Activated CD4-positive, alpha-beta T cell treated with anti-CD3 and anti-CD28 coated beads, Interleukin-2, amount 10 ng/mL, durations not matched to agents 7 days and 5 days (primary cell): Measurements from ENCODE around the gene ACOT12. TPM values are rescaled to one million over a fixed set of nuclear protein-coding genes. Genes with fewer than 3 reads are reported as not detected.

Source experiments
- CTCF ChIA-PET: fragments of 350-600 bp; sonication (Branson Sonifier 250); formaldehyde crosslinking; loops from one replicate; lab custom pipeline; 2021; ENCODE audit warnings: antibody characterized with exemption; lab: Charles Lee
- POLR2A ChIA-PET: fragments of 350-600 bp; sonication (Branson Sonifier 250); formaldehyde crosslinking; loops from one replicate; lab custom pipeline; 2021; ENCODE audit warnings: antibody characterized with exemption; lab: Charles Lee
- DNase-seq: peaks from one replicate; pipeline ENCODE4 v3.0.0-alpha.2; 2020
- H3K27ac Mint-ChIP-seq: one replicate; pipeline ENCODE4 v1.8.0; 2021; ENCODE audit warnings: mild to moderate bottlenecking, moderate library complexity, mixed read lengths
- H3K27me3 Mint-ChIP-seq: one replicate; pipeline ENCODE4 v1.8.0; 2021; ENCODE audit warnings: mixed read lengths
- H3K36me3 Mint-ChIP-seq: one replicate; pipeline ENCODE4 v1.8.0; 2021; ENCODE audit warnings: low read depth, mixed read lengths
- H3K4me1 Mint-ChIP-seq: one replicate; pipeline ENCODE4 v1.8.0; 2021; ENCODE audit warnings: mixed read lengths
- H3K4me3 Mint-ChIP-seq: one replicate; pipeline ENCODE4 v1.8.0; 2021; ENCODE audit warnings: mild to moderate bottlenecking, moderate library complexity, mixed read lengths
- H3K9me3 Mint-ChIP-seq: one replicate; pipeline ENCODE4 v1.8.0; 2021; ENCODE audit warnings: mixed read lengths
- total RNA-seq, 2 experiments: library from RNA; stranded (reverse); gene quantifications; one replicate each; pipeline ENCODE4 v1.2.3, GENCODE V29; 2021

The ACOT12 gene
- total RNA-seq, 2 experiments from 2014 or later = not detected

- Mint-ChIP-seq H3K4me3 (no peak overlapping the region), H3K9me3 (no peaks in the 10 kb centered on the region), H3K4me1 (no peaks in the 10 kb centered on the region), H3K27ac (no peak overlapping the region), H3K36me3 (no peaks in the 10 kb centered on the region), H3K27me3 (peaks cover 2% of the 10 kb centered on the region)
- CTCF ChIA-PET = no interaction called here
- DNase-seq = no peak
- POLR2A ChIA-PET = no interaction called here
Measured at GRCh38 chr5:81326554-81326953, 67.4 kb downstream of the ACOT12 start.

GRCh38 chr5:81317536-81317935 is 76.4 kb downstream of the ACOT12 start:
- CTCF ChIA-PET = no interaction called here
- H3K36me3 Mint-ChIP-seq = peaks cover 10% of the 10 kb centered on the region
- no peak overlapping the region for H3K4me3 Mint-ChIP-seq
- peaks cover 2% of the 10 kb centered on the region for H3K9me3 Mint-ChIP-seq
- POLR2A ChIA-PET = no interaction called here
- H3K27me3 Mint-ChIP-seq = no peaks in the 10 kb centered on the region
- no peaks in the 10 kb centered on the region for H3K4me1 Mint-ChIP-seq
- DNase-seq = no peak
- no peak overlapping the region for H3K27ac Mint-ChIP-seq

GRCh38 chr5:81316571-81316970 is 77.4 kb downstream of the ACOT12 start:
- Mint-ChIP-seq H3K4me3 (no peak overlapping the region), H3K4me1 (no peaks in the 10 kb centered on the region), H3K36me3 (peaks cover 15% of the 10 kb centered on the region), H3K9me3 (peaks cover 2% of the 10 kb centered on the region), H3K27ac (no peak overlapping the region), H3K27me3 (no peaks in the 10 kb centered on the region)
- ChIA-PET CTCF (interaction anchor here (0.7 kb wide), 1 partner anchor 13 kb away, joined by 3 read pairs; no protein-coding TSS in a partner anchor), POLR2A (no interaction called here)
- no peak for DNase-seq

- Mint-ChIP-seq H3K36me3 (peaks cover 20% of the 10 kb centered on the region), H3K27me3 (no peaks in the 10 kb centered on the region), H3K4me3 (no peak overlapping the region), H3K4me1 (no peaks in the 10 kb centered on the region), H3K9me3 (peaks cover 2% of the 10 kb centered on the region), H3K27ac (no peak overlapping the region)
- DNase-seq = no peak
- POLR2A ChIA-PET = no interaction called here
- CTCF ChIA-PET = interaction anchor here (0.7 to 3.2 kb wide), 2 partner anchors 13 to 16 kb away, joined by 3 to 10 read pairs; no protein-coding TSS in a partner anchor
Measured at GRCh38 chr5:81315830-81316229, 78.1 kb downstream of the ACOT12 start.

- Mint-ChIP-seq H3K27me3 (no peaks in the 10 kb centered on the region), H3K4me1 (no peaks in the 10 kb centered on the region), H3K36me3 (peaks cover 22% of the 10 kb centered on the region), H3K9me3 (peaks cover 2% of the 10 kb centered on the region), H3K27ac (no peak overlapping the region), H3K4me3 (no peak overlapping the region)
- POLR2A ChIA-PET = no interaction called here
- DNase-seq = no peak
- CTCF ChIA-PET = interaction anchor here (0.6 to 3.2 kb wide), 3 partner anchors 13 to 18 kb away, joined by 6 to 10 read pairs (median 7); partner anchors contain the start of gene ZCCHC9
Measured at GRCh38 chr5:81315336-81315735, 78.6 kb downstream of the ACOT12 start.

- CTCF ChIA-PET = interaction anchor here (0.6 to 3.2 kb wide), 3 partner anchors 13 to 19 kb away, joined by 6 to 10 read pairs (median 7); partner anchors contain the start of gene ZCCHC9
- H3K4me3 Mint-ChIP-seq = no peak overlapping the region
- POLR2A ChIA-PET = no interaction called here
- no peak overlapping the region for H3K27ac Mint-ChIP-seq
- H3K36me3 Mint-ChIP-seq = peaks cover 24% of the 10 kb centered on the region
- H3K4me1 Mint-ChIP-seq = no peaks in the 10 kb centered on the region
- H3K27me3 Mint-ChIP-seq = no peaks in the 10 kb centered on the region
- no peak for DNase-seq
- peaks cover 2% of the 10 kb centered on the region for H3K9me3 Mint-ChIP-seq
Measured at GRCh38 chr5:81314581-81314980, 79.4 kb downstream of the ACOT12 start.

- H3K27ac Mint-ChIP-seq = no peak overlapping the region
- ChIA-PET POLR2A (no interaction called here), CTCF (interaction anchor here (2.1 to 3.2 kb wide), 2 partner anchors 12 to 14 kb away, joined by 7 to 10 read pairs; partner anchors contain the start of gene ZCCHC9)
- no peak overlapping the region for H3K4me3 Mint-ChIP-seq
- no peaks in the 10 kb centered on the region for H3K4me1 Mint-ChIP-seq
- no peaks in the 10 kb centered on the region for H3K27me3 Mint-ChIP-seq
- H3K9me3 Mint-ChIP-seq = peaks cover 2% of the 10 kb centered on the region
- peaks cover 30% of the 10 kb centered on the region for H3K36me3 Mint-ChIP-seq
- DNase-seq = no peak
Measured at GRCh38 chr5:81313686-81314085, 80.2 kb downstream of the ACOT12 start.

GRCh38 chr5:81313278-81313677 is 80.7 kb downstream of the ACOT12 start:
- POLR2A ChIA-PET = no interaction called here
- Mint-ChIP-seq H3K4me1 (no peaks in the 10 kb centered on the region), H3K4me3 (no peak overlapping the region), H3K27me3 (no peaks in the 10 kb centered on the region), H3K27ac (no peak overlapping the region), H3K36me3 (peaks cover 30% of the 10 kb centered on the region), H3K9me3 (peaks cover 2% of the 10 kb centered on the region)
- no peak for DNase-seq
- CTCF ChIA-PET = interaction anchor here (2.1 to 3.2 kb wide), 2 partner anchors 11 to 13 kb away, joined by 7 to 10 read pairs; partner anchors contain the start of gene ZCCHC9

- POLR2A ChIA-PET = no interaction called here
- H3K9me3 Mint-ChIP-seq = no peaks in the 10 kb centered on the region
Measured at GRCh38 chr5:81310402-81311063, 83.4 kb downstream of the ACOT12 start.

GRCh38 chr5:81308836-81309235 is 85.1 kb downstream of the ACOT12 start:
- peaks cover 10% of the 10 kb centered on the region for H3K4me1 Mint-ChIP-seq
- no peak for DNase-seq
- no peaks in the 10 kb centered on the region for H3K9me3 Mint-ChIP-seq
- CTCF ChIA-PET = interaction anchor here (0.7 kb wide), 1 partner anchor 577 kb away, joined by 3 read pairs; no protein-coding TSS in a partner anchor
- no peak overlapping the region for H3K4me3 Mint-ChIP-seq
- POLR2A ChIA-PET = no interaction called here
- H3K36me3 Mint-ChIP-seq = peaks cover 34% of the 10 kb centered on the region
- H3K27me3 Mint-ChIP-seq = no peaks in the 10 kb centered on the region
- H3K27ac Mint-ChIP-seq = no peak overlapping the region

More at GRCh38 chr5:81310402-81311063, 83.4 kb downstream of the ACOT12 start:
- no peak for DNase-seq
- H3K36me3 Mint-ChIP-seq = peaks cover 32% of the 10 kb centered on the region
- no peak overlapping the region for H3K27ac Mint-ChIP-seq
- no peaks in the 10 kb centered on the region for H3K27me3 Mint-ChIP-seq
- CTCF ChIA-PET = interaction anchor here (1.2 kb wide), 1 partner anchor 11 kb away, joined by 4 read pairs; no protein-coding TSS in a partner anchor
- H3K4me1 Mint-ChIP-seq = peaks cover 2% of the 10 kb centered on the region
- H3K4me3 Mint-ChIP-seq = no peak overlapping the region

- no peak overlapping the region for H3K27ac Mint-ChIP-seq
- DNase-seq = no peak
- POLR2A ChIA-PET = no interaction called here
Measured at GRCh38 chr5:81305785-81306184, 88.1 kb downstream of the ACOT12 start.

GRCh38 chr5:81303563-81303962 is 90.4 kb downstream of the ACOT12 start:
- Mint-ChIP-seq H3K4me1 (peaks cover 41% of the 10 kb centered on the region), H3K27me3 (no peaks in the 10 kb centered on the region), H3K27ac (no peak overlapping the region), H3K36me3 (peaks cover 14% of the 10 kb centered on the region), H3K9me3 (no peaks in the 10 kb centered on the region), H3K4me3 (no peak overlapping the region)
- DNase-seq = no peak
- ChIA-PET CTCF (interaction anchor here (0.6 to 1.1 kb wide), 2 partner anchors 13 to 529 kb away, joined by 3 read pairs; no protein-coding TSS in a partner anchor), POLR2A (no interaction called here)

More at GRCh38 chr5:81305785-81306184, 88.1 kb downstream of the ACOT12 start:
- Mint-ChIP-seq H3K27me3 (no peaks in the 10 kb centered on the region), H3K4me1 (peaks cover 23% of the 10 kb centered on the region), H3K4me3 (no peak overlapping the region), H3K36me3 (peaks cover 22% of the 10 kb centered on the region), H3K9me3 (no peaks in the 10 kb centered on the region)
- CTCF ChIA-PET = interaction anchor here (0.6 kb wide), 1 partner anchor 633 kb away, joined by 4 read pairs; no protein-coding TSS in a partner anchor

GRCh38 chr5:81302596-81302995 is 91.3 kb downstream of the ACOT12 start:
- Mint-ChIP-seq H3K27ac (peak overlapping the region; percentile 97), H3K27me3 (no peaks in the 10 kb centered on the region), H3K4me1 (peaks cover 44% of the 10 kb centered on the region), H3K36me3 (peaks cover 14% of the 10 kb centered on the region), H3K9me3 (no peaks in the 10 kb centered on the region), H3K4me3 (peak overlapping the region; percentile 92)
- ChIA-PET POLR2A (interaction anchor here (0.7 kb wide), 1 partner anchor 1413 kb away, joined by 5 read pairs; no protein-coding TSS in a partner anchor), CTCF (interaction anchor here (0.6 to 1.4 kb wide), 6 partner anchors 12 to 717 kb away, joined by 3 to 7 read pairs (median 3); no protein-coding TSS in a partner anchor)
- no peak for DNase-seq
